Cerebellar cortex (tissue), 1 donor: Measurements from ENCODE around the gene CLCN1.

Experiments
- DNase-seq: peaks from one replicate; pipeline ENCODE4 v3.0.0-alpha.2; 2015; ENCODE audit warnings: low spot score

Gene CLCN1

GRCh38 chr7:143396625-143397556 is 81.0 kb downstream of the CLCN1 start:
- DNase-seq = no peak

DNA sequence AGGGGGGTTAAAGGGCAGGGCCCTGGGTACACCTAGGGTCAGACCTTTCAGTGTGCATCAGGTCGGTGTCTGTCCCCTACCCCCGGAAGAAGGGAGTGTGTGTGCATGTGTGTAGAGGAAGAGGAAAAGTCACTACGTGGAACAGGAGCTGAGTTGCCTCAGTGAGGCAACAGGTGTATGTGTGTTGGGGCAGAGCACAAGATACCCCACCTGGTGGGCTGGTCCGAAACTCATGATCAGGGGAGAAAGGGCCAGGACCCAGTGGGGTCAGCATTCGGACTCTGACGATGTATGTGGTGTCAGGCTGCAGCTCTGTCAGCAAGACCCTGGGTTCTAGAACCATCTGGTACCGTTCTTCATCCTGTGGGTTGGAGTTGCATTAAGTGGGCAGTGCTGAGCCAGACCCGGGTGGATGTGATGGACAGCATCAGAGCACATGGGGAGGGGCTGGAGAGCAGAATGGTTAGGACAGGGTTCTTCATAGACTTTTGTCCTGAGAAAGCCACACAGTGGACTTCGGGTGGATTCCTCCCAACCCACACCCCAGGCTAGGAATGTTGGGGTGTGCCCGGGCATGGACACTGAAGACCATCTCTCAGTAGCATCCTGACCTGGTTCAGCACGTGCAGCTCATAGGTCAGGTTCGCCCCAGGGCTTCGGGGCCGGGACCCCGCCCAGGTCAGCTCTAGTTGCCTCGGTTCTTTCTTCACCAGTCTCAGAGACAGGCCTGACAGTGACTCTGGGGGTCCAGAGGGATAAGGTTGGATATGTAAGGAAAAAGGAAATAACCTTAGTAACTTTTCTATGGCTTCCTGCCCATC is 82.0 kb downstream of the CLCN1 start:
- DNase-seq = no peak

GRCh38 chr7:143398616-143399015 is 82.7 kb downstream of the CLCN1 start:
- DNase-seq = no peak

- no peak for DNase-seq
These were observed 83.2 kb downstream of the CLCN1 start for GRCh38 chr7:143399151-143399550.

GRCh38 chr7:143399642-143400041 is 83.7 kb downstream of the CLCN1 start:
- no peak for DNase-seq

DNA sequence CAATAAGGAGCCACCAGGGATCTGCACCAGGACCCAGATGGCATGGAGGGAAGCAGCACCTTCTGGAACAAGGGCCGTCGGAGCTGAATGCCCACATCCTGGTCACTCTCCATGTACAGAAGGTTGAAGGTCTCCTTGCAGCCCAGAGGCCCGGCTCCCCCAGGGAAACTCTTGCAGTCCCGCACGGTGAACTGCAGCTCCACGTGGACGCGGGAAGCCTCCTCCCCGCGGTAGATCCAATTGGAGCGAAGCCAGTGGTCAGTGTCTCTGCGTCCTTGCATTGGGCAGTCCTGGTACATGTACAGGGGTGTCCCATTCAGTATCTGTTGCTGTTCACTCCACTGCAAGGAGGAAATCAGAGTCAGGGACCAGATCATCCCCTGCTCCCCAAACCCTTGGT is 85.4 kb downstream of the CLCN1 start:
- no peak for DNase-seq
